ENCODE results near the gene PLCG1. TPM values are rescaled to one million over a fixed set of nuclear protein-coding genes. Genes with fewer than 3 reads are reported as not detected.

The PLCG1 gene
- total and polyA plus RNA-seq, 8 donors = 64.9 to 251 (median 202) TPM

- Histone ChIP-seq H3K4me3 (no peak overlapping the region), H3K4me1 (peaks cover 3 to 7% of the 10 kb centered on the region in 2 donors), H3K9me3 (no peaks in the 10 kb centered on the region), H3K27ac (no peak overlapping the region), H3K27me3 (no peaks in the 10 kb centered on the region), H3K36me3 (no peaks in the 10 kb centered on the region)
- no peak for ATAC-seq
- DNase-seq = no peak
- intact Hi-C loops (cut with DNase I) = no loop called here
- TF ChIP-seq, protein P1, sequence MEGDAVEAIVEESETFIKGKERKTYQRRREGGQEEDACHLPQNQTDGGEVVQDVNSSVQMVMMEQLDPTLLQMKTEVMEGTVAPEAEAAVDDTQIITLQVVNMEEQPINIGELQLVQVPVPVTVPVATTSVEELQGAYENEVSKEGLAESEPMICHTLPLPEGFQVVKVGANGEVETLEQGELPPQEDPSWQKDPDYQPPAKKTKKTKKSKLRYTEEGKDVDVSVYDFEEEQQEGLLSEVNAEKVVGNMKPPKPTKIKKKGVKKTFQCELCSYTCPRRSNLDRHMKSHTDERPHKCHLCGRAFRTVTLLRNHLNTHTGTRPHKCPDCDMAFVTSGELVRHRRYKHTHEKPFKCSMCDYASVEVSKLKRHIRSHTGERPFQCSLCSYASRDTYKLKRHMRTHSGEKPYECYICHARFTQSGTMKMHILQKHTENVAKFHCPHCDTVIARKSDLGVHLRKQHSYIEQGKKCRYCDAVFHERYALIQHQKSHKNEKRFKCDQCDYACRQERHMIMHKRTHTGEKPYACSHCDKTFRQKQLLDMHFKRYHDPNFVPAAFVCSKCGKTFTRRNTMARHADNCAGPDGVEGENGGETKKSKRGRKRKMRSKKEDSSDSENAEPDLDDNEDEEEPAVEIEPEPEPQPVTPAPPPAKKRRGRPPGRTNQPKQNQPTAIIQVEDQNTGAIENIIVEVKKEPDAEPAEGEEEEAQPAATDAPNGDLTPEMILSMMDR (IDR thresholded peaks at IDR 0.05) = no peak
Observed at GRCh38 chr20:41214666-41215065, 77.3 kb downstream of the PLCG1 start.

GRCh38 chr20:41217422-41217821 lies 80.1 kb downstream of the PLCG1 start:
- Histone ChIP-seq H3K27me3 (no peaks in the 10 kb centered on the region), H3K36me3 (no peaks in the 10 kb centered on the region), H3K4me1 (peaks cover 7% of the 10 kb centered on the region in 2 donors), H3K9me3 (no peaks in the 10 kb centered on the region), H3K27ac (no peak overlapping the region), H3K4me3 (no peak overlapping the region)
- ATAC-seq (no peak), DNase-seq (no peak)
- intact Hi-C loops (cut with DNase I) = no loop called here
- TF ChIP-seq, protein P1 (IDR thresholded peaks at IDR 0.05) = no peak

DNA sequence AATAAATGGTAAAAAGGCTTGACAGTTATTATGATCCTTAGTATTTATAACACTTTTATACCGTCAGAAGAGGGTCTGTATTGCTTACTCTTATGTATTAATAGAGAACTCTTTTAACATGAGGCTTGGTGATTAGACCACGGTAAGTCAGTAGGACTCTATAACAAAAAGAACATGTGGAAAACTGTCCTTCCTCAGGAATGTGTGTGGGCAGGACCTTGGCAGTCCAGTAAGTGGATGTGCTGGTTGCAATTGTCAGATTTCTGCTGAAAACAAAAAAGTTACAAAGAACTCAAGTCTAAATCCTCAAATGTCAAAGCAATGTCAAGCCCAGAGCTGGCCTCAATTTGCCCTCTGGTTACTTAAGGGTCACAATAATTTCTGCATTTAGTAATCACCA lies 81.1 kb downstream of the PLCG1 start:
- no peak for DNase-seq
- H3K4me1 ChIP-seq = peaks cover under 1 to 11% of the 10 kb centered on the region in 2 donors
- H3K27ac ChIP-seq = no peak overlapping the region
- no peaks in the 10 kb centered on the region for H3K36me3 ChIP-seq
- intact Hi-C loops (cut with DNase I) = no loop called here
- no peak overlapping the region for H3K4me3 ChIP-seq
- no peaks in the 10 kb centered on the region for H3K9me3 ChIP-seq
- ATAC-seq = no peak
- H3K27me3 ChIP-seq = no peaks in the 10 kb centered on the region
- TF ChIP-seq, protein P1 (IDR thresholded peaks at IDR 0.05) = no peak

DNA sequence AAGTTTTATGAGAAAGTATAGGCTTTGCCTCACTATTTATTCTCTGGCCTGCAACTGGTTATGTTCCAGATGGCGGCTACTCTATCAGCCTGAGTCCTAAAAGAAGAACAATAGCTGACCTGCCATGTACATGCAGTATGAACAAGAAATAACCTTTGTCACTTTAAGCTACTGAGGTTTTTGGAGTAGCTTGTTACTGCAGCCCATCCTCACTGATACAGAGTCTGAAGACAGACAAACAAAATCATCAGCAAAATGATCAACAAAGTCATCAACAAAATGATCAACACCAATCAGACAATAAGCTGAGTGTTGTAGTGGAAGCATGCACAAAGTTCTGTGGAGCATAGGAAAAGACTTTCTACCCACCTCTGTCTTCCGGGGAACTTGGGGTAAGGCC lies 82.5 kb downstream of the PLCG1 start:
- no peaks in the 10 kb centered on the region for H3K27me3 ChIP-seq
- intact Hi-C loops (cut with DNase I) = loop anchor here in 1 of 2 donors (10.0 kb wide), 1 partner anchor 45 kb away; no protein-coding TSS in a partner anchor
- no peak for DNase-seq
- TF ChIP-seq, protein P1 (IDR thresholded peaks at IDR 0.05) = no peak
- H3K36me3 ChIP-seq = no peaks in the 10 kb centered on the region
- H3K9me3 ChIP-seq = no peaks in the 10 kb centered on the region
- no peak overlapping the region for H3K4me3 ChIP-seq
- H3K27ac ChIP-seq = no peak overlapping the region
- no peak for ATAC-seq
- peaks cover 0 to 11% of the 10 kb centered on the region in 2 donors for H3K4me1 ChIP-seq

DNA sequence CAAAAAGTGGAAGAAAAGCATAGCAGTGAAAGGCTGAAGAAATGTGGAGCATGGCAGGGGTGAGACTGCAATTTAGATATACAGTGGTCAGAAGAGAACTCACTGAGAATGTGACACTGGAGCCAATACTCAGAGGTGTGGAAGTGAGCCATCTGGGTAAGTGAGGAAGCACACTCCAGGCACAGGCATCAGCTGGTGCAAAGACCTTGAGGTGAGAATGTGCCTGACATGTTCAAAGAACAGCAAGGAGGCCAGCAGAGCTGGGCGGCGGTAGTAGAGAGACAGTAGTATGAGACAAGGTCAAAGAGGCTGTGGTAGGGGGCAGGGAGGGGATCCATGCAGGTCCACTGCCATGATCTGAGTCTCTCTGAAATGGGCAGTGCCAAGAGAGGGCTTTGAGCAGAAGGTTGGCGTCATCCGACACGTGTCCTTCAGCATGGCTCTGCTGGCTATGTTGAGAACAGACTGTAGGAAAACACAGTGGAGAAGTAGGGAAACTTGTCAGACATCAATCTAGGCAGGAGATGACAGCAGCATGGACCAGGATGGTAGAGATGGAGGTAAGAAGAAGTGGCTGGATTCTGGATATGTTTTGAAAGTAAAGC lies 84.4 kb downstream of the PLCG1 start:
- H3K27ac ChIP-seq = peak overlapping the region in 1 of 2 donors; percentile 23
- TF ChIP-seq, protein P1 (IDR thresholded peaks at IDR 0.05) = no peak
- peaks cover 0 to 11% of the 10 kb centered on the region in 2 donors for H3K4me1 ChIP-seq
- no peaks in the 10 kb centered on the region for H3K36me3 ChIP-seq
- no peaks in the 10 kb centered on the region for H3K9me3 ChIP-seq
- no peaks in the 10 kb centered on the region for H3K27me3 ChIP-seq
- no peak overlapping the region for H3K4me3 ChIP-seq
- intact Hi-C loops (cut with DNase I) = loop anchor here in 1 of 2 donors (10.0 kb wide), 1 partner anchor 47 kb away; no protein-coding TSS in a partner anchor
- DNase-seq = no peak
- no peak for ATAC-seq
